ENCODE results near the gene FAM9A.
"Not testable (repeated sequence)": the region's sequence is repeated elsewhere in the genome, so short reads cannot be mapped to it uniquely, and the experiment has no call there.

FAM9A gene

GRCh38 chrX:8803326-8803725 is 2.1 kb upstream of the FAM9A start:
- no peak for DNase-seq (ENCODE audit: low read depth, low spot score)

- not testable (repeated sequence) for DNase-seq (ENCODE audit: low read depth, low spot score)
Observed at GRCh38 chrX:8800351-8800750, 832 bp downstream of the FAM9A start.

GRCh38 chrX:8799281-8799680 is 1.9 kb downstream of the FAM9A start:
- not testable (repeated sequence) for DNase-seq (ENCODE audit: low read depth, low spot score)

- DNase-seq (ENCODE audit: low read depth, low spot score), result not testable (repeated sequence)
Observed at GRCh38 chrX:8798702-8799101, 2.5 kb downstream of the FAM9A start.

- DNase-seq (ENCODE audit: low read depth, low spot score), result not testable (repeated sequence)
Observed at GRCh38 chrX:8787119-8787518, 14.1 kb downstream of the FAM9A start.

- DNase-seq (ENCODE audit: low read depth, low spot score), result no peak
Observed at GRCh38 chrX:8784162-8784561, 17.0 kb downstream of the FAM9A start.

- DNase-seq (ENCODE audit: low read depth, low spot score), result no peak
Observed at GRCh38 chrX:8783714-8784098, 17.5 kb downstream of the FAM9A start.

- DNase-seq (ENCODE audit: low read depth, low spot score), result peak; percentile 9
Observed at GRCh38 chrX:8783097-8783713, 18.0 kb downstream of the FAM9A start.

- DNase-seq (ENCODE audit: low read depth, low spot score), result no peak
Observed at GRCh38 chrX:8782595-8782994, 18.6 kb downstream of the FAM9A start.

- DNase-seq (ENCODE audit: low read depth, low spot score), result not testable (repeated sequence)
Observed at GRCh38 chrX:8781921-8782320, 19.3 kb downstream of the FAM9A start.

- DNase-seq (ENCODE audit: low read depth, low spot score), result no peak
Observed at GRCh38 chrX:8773117-8773516, 28.1 kb downstream of the FAM9A start.

GRCh38 chrX:8760021-8760420 is 41.2 kb downstream of the FAM9A start:
- DNase-seq (ENCODE audit: low read depth, low spot score), result no peak

GRCh38 chrX:8758706-8759105 is 42.5 kb downstream of the FAM9A start:
- DNase-seq (ENCODE audit: low read depth, low spot score), result not testable (repeated sequence)

- DNase-seq (ENCODE audit: low read depth, low spot score), result not testable (repeated sequence)
Observed at GRCh38 chrX:8757609-8758389, 43.4 kb downstream of the FAM9A start.

- DNase-seq (ENCODE audit: low read depth, low spot score), result no peak
Observed at GRCh38 chrX:8755813-8756212, 45.4 kb downstream of the FAM9A start.

- peak; percentile 45 for DNase-seq (ENCODE audit: low read depth, low spot score)
Observed at GRCh38 chrX:8755116-8755515, 46.1 kb downstream of the FAM9A start.

- no peak for DNase-seq (ENCODE audit: low read depth, low spot score)
Observed at GRCh38 chrX:8749697-8750096, 51.5 kb downstream of the FAM9A start.

- DNase-seq (ENCODE audit: low read depth, low spot score), result peak; percentile 20
Observed at GRCh38 chrX:8748855-8749254, 52.3 kb downstream of the FAM9A start.

- DNase-seq (ENCODE audit: low read depth, low spot score), result no peak
Observed at GRCh38 chrX:8743126-8743732, 58.0 kb downstream of the FAM9A start.

- DNase-seq (ENCODE audit: low read depth, low spot score), result no peak
Observed at GRCh38 chrX:8741981-8742380, 59.2 kb downstream of the FAM9A start.

Measured in iPS DF 19.7 (cell line).